Mesenchymal stem cell (in vitro differentiated cells and primary cell): ENCODE results near the gene SIK3.

Experiments
- DNase-seq: peaks from one replicate; pipeline ENCODE4 v3.0.0-alpha.2; 2013
- H2AFZ ChIP-seq: one replicate; pipeline ENCODE4 v1.6.1; 2013; ENCODE audit warnings: low read depth, mild to moderate bottlenecking, control low read depth, inconsistent platforms, low read length, moderate library complexity
- H2AK5ac ChIP-seq: 2 replicates; pipeline ENCODE4 v1.6.1; 2013; ENCODE audit warnings: low read length, moderate library complexity, mild to moderate bottlenecking, inconsistent platforms; ENCODE audit not compliant: severe bottlenecking
- H2BK120ac ChIP-seq: one replicate; pipeline ENCODE4 v1.6.1; 2013; ENCODE audit warnings: low read depth, mild to moderate bottlenecking, inconsistent platforms, low read length, moderate library complexity
- H2BK12ac ChIP-seq, 2 experiments: one replicate each; pipeline ENCODE4 v1.6.1; 2013; ENCODE audit warnings: inconsistent platforms in 2 of 2, low read length in 2 of 2, mild to moderate bottlenecking in 2 of 2, moderate library complexity in 2 of 2, control low read depth in 1 of 2
- H2BK15ac ChIP-seq: one replicate; pipeline ENCODE4 v1.6.1; 2013; ENCODE audit warnings: mild to moderate bottlenecking, low read depth, inconsistent platforms; ENCODE audit not compliant: poor library complexity, severe bottlenecking
- H2BK5ac ChIP-seq: 2 replicates; pipeline ENCODE4 v1.6.1; 2013; ENCODE audit warnings: low read depth, mild to moderate bottlenecking, low read length, control low read depth, inconsistent platforms; ENCODE audit not compliant: poor library complexity, severe bottlenecking
- H3K14ac ChIP-seq, 2 experiments: one replicate each; pipeline ENCODE4 v1.6.1; 2013; ENCODE audit warnings: inconsistent platforms in 2 of 2, low read length in 2 of 2, control low read depth in 1 of 2, mild to moderate bottlenecking in 1 of 2, moderate library complexity in 1 of 2
- H3K18ac ChIP-seq, 2 experiments: one replicate each; pipeline ENCODE4 v1.6.1; 2013; ENCODE audit warnings: inconsistent platforms in 2 of 2, low read length in 2 of 2, control low read depth in 1 of 2, low read depth in 1 of 2, mild to moderate bottlenecking in 1 of 2
- H3K23ac ChIP-seq, 2 experiments: one replicate each; pipeline ENCODE4 v1.6.1; 2013; ENCODE audit warnings: inconsistent platforms in 2 of 2, low read length in 2 of 2, mild to moderate bottlenecking in 2 of 2, moderate library complexity in 2 of 2, control low read depth in 1 of 2
- H3K27ac ChIP-seq: 2 replicates; pipeline ENCODE4 v1.5.1; 2013; ENCODE audit warnings: mild to moderate bottlenecking, moderate library complexity, low read length, control low read depth, inconsistent platforms; ENCODE audit not compliant: poor library complexity, severe bottlenecking
- H3K27me3 ChIP-seq, 2 experiments: 2 replicates each; pipeline versions ENCODE4 v1.6.1 to v1.7.0; 2013; ENCODE audit warnings: low read length in 2 of 2, mild to moderate bottlenecking in 2 of 2, moderate library complexity in 2 of 2, control low read depth in 1 of 2, inconsistent platforms in 1 of 2; ENCODE audit not compliant: control insufficient read depth in 1 of 2, insufficient read depth in 1 of 2
- H3K36me3 ChIP-seq, 2 experiments: 2 replicates each; pipeline versions ENCODE4 v1.6.1 to v1.7.0; 2013; ENCODE audit warnings: low read length in 2 of 2, control low read depth in 1 of 2, inconsistent platforms in 1 of 2, low read depth in 1 of 2, mild to moderate bottlenecking in 1 of 2; ENCODE audit not compliant: insufficient read depth in 2 of 2, control insufficient read depth in 1 of 2
- H3K4ac ChIP-seq, 2 experiments: one replicate each; pipeline ENCODE4 v1.6.1; 2013; ENCODE audit warnings: inconsistent platforms in 2 of 2, low read length in 2 of 2, mild to moderate bottlenecking in 2 of 2, moderate library complexity in 2 of 2, control low read depth in 1 of 2, low read depth in 1 of 2
- H3K4me1 ChIP-seq: 2 replicates; pipeline ENCODE4 v1.6.1; 2013; ENCODE audit warnings: low read depth, low read length, control low read depth; ENCODE audit not compliant: control insufficient read depth, insufficient read depth
- H3K4me2 ChIP-seq: 2 replicates; pipeline ENCODE4 v1.6.1; 2013; ENCODE audit warnings: low read length, mild to moderate bottlenecking, inconsistent platforms; ENCODE audit not compliant: poor library complexity, severe bottlenecking
- H3K4me3 ChIP-seq, 2 experiments: 2 replicates each; pipeline versions ENCODE4 v1.5.1 to v1.7.0; 2013; ENCODE audit warnings: low read length in 2 of 2, mild to moderate bottlenecking in 2 of 2, control low read depth in 1 of 2, low read depth in 1 of 2; ENCODE audit not compliant: insufficient read depth in 1 of 2
- H3K79me1 ChIP-seq: replicated peaks from 2 replicates; pipeline ENCODE4 v1.6.1; 2013; ENCODE audit warnings: mild to moderate bottlenecking, control low read depth, low read length, inconsistent platforms; ENCODE audit not compliant: poor library complexity, severe bottlenecking
- H3K9ac ChIP-seq: 2 replicates; pipeline ENCODE4 v1.7.0; 2013; ENCODE audit warnings: mild to moderate bottlenecking, low read length, moderate library complexity
- H3K9me3 ChIP-seq: 2 replicates; pipeline ENCODE4 v1.7.0; 2013; ENCODE audit warnings: mild to moderate bottlenecking, low read length; ENCODE audit not compliant: control insufficient read depth
- H4K8ac ChIP-seq: one replicate; pipeline ENCODE4 v1.6.1; 2013; ENCODE audit warnings: inconsistent platforms, mild to moderate bottlenecking, low read length, moderate library complexity
- H4K91ac ChIP-seq: one replicate; pipeline ENCODE4 v1.6.1; 2013; ENCODE audit warnings: mild to moderate bottlenecking, low read length, inconsistent platforms
- WGBS: methylation state at CpG from one replicate; pipeline ENCODE4 v1.1.7; 2013; ENCODE audit warnings: mixed read lengths; 5-methylcytosine and 5-hydroxymethylcytosine counted together

SIK3 gene

GRCh38 chr11:116950210-116950609 lies 148.0 kb downstream of the SIK3 start:
- no peak overlapping the region for H3K27ac ChIP-seq
- no peak overlapping the region for H2BK120ac ChIP-seq
- no peak overlapping the region for H3K23ac ChIP-seq
- H2BK12ac ChIP-seq, result no peak overlapping the region
- H3K79me1 ChIP-seq, result peaks cover 4% of the 10 kb centered on the region
- H3K18ac ChIP-seq, result no peak overlapping the region
- H4K91ac ChIP-seq, result no peak overlapping the region
- no peak overlapping the region for H2BK5ac ChIP-seq
- H3K9ac ChIP-seq, result no peak overlapping the region
- H3K4me1 ChIP-seq, result no peaks in the 10 kb centered on the region
- no peaks in the 10 kb centered on the region for H3K27me3 ChIP-seq
- peaks cover 5 to 40% of the 10 kb centered on the region in 2 experiments for H3K36me3 ChIP-seq
- H3K9me3 ChIP-seq, result no peaks in the 10 kb centered on the region
- no peak overlapping the region for H4K8ac ChIP-seq
- H2BK15ac ChIP-seq, result no peak overlapping the region
- no peak overlapping the region for H3K14ac ChIP-seq
- DNase-seq, result no peak
- no peak overlapping the region for H2AFZ ChIP-seq
- H3K4me2 ChIP-seq, result no peak overlapping the region
- no peak overlapping the region for H3K4me3 ChIP-seq
- no peak overlapping the region for H2AK5ac ChIP-seq
- 98% methylated on average over 2 of the region's 4 CpGs for WGBS
- H3K4ac ChIP-seq, result no peak overlapping the region

DNA sequence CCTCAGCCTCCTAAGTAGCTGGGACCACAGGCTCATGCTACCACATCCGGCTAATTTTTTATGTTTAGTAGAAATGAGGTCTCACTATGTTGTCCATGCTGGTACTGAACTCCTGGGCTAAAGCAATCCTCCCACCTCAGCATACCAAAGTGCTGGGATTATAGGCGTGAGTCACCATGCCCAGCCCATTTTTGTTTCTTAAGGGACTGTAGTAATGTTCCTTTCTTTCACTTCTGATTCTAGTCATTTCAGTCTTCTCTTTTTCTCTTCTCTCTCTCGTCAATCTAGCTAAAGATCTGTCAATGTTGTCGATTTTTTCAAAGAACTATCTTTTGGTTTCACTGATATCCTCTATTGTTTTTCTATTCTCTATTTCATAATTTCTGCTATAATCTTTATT lies 149.8 kb downstream of the SIK3 start:
- Histone ChIP-seq H3K4me2 (no peak overlapping the region), H3K4me1 (no peaks in the 10 kb centered on the region), H2BK15ac (no peak overlapping the region), H4K91ac (no peak overlapping the region), H3K79me1 (peaks cover 4% of the 10 kb centered on the region), H2AK5ac (no peak overlapping the region), H3K14ac (no peak overlapping the region), H3K23ac (no peak overlapping the region), H3K9me3 (no peaks in the 10 kb centered on the region), H3K4me3 (no peak overlapping the region), H3K27me3 (no peaks in the 10 kb centered on the region), H2BK5ac (no peak overlapping the region), H3K18ac (no peak overlapping the region), H4K8ac (no peak overlapping the region), H2BK120ac (no peak overlapping the region), H3K9ac (no peak overlapping the region), H2BK12ac (no peak overlapping the region), H3K27ac (no peak overlapping the region), H2AFZ (no peak overlapping the region), H3K36me3 (peaks cover 7 to 38% of the 10 kb centered on the region in 2 experiments), H3K4ac (no peak overlapping the region)
- 78% methylated on average over 2 of the region's 4 CpGs for WGBS
- peak; percentile 36 for DNase-seq

GRCh38 chr11:116946414-116946813 lies 151.8 kb downstream of the SIK3 start:
- no peak overlapping the region for H3K14ac ChIP-seq
- 37% methylated on average over 3 of the region's 3 CpGs for WGBS
- no peak overlapping the region for H3K18ac ChIP-seq
- H2AFZ ChIP-seq, result no peak overlapping the region
- peaks cover 7 to 34% of the 10 kb centered on the region in 2 experiments for H3K36me3 ChIP-seq
- no peak overlapping the region for H3K4me2 ChIP-seq
- H2BK120ac ChIP-seq, result no peak overlapping the region
- H3K4me1 ChIP-seq, result no peaks in the 10 kb centered on the region
- no peak overlapping the region for H3K23ac ChIP-seq
- no peak overlapping the region for H3K27ac ChIP-seq
- H2BK15ac ChIP-seq, result no peak overlapping the region
- no peak overlapping the region for H2AK5ac ChIP-seq
- no peaks in the 10 kb centered on the region for H3K9me3 ChIP-seq
- H3K79me1 ChIP-seq, result peaks cover 2% of the 10 kb centered on the region
- no peak overlapping the region for H4K91ac ChIP-seq
- H3K27me3 ChIP-seq, result no peaks in the 10 kb centered on the region
- no peak overlapping the region for H3K4ac ChIP-seq
- no peak overlapping the region for H2BK12ac ChIP-seq
- H2BK5ac ChIP-seq, result no peak overlapping the region
- H3K4me3 ChIP-seq, result no peak overlapping the region
- peak; percentile 51 for DNase-seq
- no peak overlapping the region for H4K8ac ChIP-seq
- H3K9ac ChIP-seq, result no peak overlapping the region

GRCh38 chr11:116939499-116939898 lies 158.7 kb downstream of the SIK3 start:
- Histone ChIP-seq H3K4me1 (no peaks in the 10 kb centered on the region), H2BK12ac (no peak overlapping the region), H3K4me2 (no peak overlapping the region), H3K4ac (no peak overlapping the region), H3K14ac (no peak overlapping the region), H3K23ac (no peak overlapping the region), H3K18ac (no peak overlapping the region), H3K36me3 (peaks cover 6 to 29% of the 10 kb centered on the region in 2 experiments), H2AK5ac (no peak overlapping the region), H3K9ac (no peak overlapping the region), H4K8ac (no peak overlapping the region), H4K91ac (no peak overlapping the region), H3K27ac (no peak overlapping the region), H2BK5ac (no peak overlapping the region), H2BK120ac (no peak overlapping the region), H3K9me3 (no peaks in the 10 kb centered on the region), H3K27me3 (no peaks in the 10 kb centered on the region), H2AFZ (no peak overlapping the region), H2BK15ac (no peak overlapping the region), H3K79me1 (peaks cover 1% of the 10 kb centered on the region), H3K4me3 (no peak overlapping the region)
- WGBS, result no CpG with 5 or more reads among the region's 1 CpG
- DNase-seq, result no peak
